ENCODE measurements around the gene APOC3. TPM values are rescaled to one million over a fixed set of nuclear protein-coding genes. Genes with fewer than 3 reads are reported as not detected.
"Not testable (repeated sequence)": the region's sequence is repeated elsewhere in the genome, so short reads cannot be mapped to it uniquely, and the experiment has no call there.

The APOC3 gene
- total RNA-seq, 2 donors from 2014 or later, result not detected

DNA sequence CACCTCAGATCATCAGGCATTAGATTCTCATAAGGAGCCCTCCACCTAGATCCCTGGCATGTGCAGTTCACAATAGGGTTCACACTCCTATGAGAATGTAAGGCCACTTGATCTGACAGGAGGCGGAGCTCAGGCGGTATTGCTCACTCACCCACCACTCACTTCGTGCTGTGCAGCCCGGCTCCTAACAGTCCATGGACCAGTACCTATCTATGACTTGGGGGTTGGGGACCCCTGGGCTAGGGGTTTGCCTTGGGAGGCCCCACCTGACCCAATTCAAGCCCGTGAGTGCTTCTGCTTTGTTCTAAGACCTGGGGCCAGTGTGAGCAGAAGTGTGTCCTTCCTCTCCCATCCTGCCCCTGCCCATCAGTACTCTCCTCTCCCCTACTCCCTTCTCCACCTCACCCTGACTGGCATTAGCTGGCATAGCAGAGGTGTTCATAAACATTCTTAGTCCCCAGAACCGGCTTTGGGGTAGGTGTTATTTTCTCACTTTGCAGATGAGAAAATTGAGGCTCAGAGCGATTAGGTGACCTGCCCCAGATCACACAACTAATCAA lies 2.2 kb downstream of the APOC3 start:
- Histone ChIP-seq H3K27me3 (replicated peaks; ENCODE audit: insufficient read depth) (no peaks in the 10 kb centered on the region), H3K4me1 (replicated peaks) (no peaks in the 10 kb centered on the region), H3K27ac (no peak overlapping the region), H3K4me3 (no peak overlapping the region), H3K36me3 (no peaks in the 10 kb centered on the region), H3K9me3 (no peaks in the 10 kb centered on the region)
- TF ChIP-seq, protein P1, sequence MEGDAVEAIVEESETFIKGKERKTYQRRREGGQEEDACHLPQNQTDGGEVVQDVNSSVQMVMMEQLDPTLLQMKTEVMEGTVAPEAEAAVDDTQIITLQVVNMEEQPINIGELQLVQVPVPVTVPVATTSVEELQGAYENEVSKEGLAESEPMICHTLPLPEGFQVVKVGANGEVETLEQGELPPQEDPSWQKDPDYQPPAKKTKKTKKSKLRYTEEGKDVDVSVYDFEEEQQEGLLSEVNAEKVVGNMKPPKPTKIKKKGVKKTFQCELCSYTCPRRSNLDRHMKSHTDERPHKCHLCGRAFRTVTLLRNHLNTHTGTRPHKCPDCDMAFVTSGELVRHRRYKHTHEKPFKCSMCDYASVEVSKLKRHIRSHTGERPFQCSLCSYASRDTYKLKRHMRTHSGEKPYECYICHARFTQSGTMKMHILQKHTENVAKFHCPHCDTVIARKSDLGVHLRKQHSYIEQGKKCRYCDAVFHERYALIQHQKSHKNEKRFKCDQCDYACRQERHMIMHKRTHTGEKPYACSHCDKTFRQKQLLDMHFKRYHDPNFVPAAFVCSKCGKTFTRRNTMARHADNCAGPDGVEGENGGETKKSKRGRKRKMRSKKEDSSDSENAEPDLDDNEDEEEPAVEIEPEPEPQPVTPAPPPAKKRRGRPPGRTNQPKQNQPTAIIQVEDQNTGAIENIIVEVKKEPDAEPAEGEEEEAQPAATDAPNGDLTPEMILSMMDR (IDR thresholded peaks at IDR 0.05), result no peak
- no peak for TF ChIP-seq POLR2AphosphoS5 (IDR thresholded peaks at IDR 0.05)
- no peak for TF ChIP-seq POLR2A (IDR thresholded peaks at IDR 0.05)
- 87% methylated on average over 7 of the region's 7 CpGs for WGBS
- no peak for DNase-seq (ENCODE audit: low spot score)
- intact Hi-C loops (cut with DNase I), result no loop called here

DNA sequence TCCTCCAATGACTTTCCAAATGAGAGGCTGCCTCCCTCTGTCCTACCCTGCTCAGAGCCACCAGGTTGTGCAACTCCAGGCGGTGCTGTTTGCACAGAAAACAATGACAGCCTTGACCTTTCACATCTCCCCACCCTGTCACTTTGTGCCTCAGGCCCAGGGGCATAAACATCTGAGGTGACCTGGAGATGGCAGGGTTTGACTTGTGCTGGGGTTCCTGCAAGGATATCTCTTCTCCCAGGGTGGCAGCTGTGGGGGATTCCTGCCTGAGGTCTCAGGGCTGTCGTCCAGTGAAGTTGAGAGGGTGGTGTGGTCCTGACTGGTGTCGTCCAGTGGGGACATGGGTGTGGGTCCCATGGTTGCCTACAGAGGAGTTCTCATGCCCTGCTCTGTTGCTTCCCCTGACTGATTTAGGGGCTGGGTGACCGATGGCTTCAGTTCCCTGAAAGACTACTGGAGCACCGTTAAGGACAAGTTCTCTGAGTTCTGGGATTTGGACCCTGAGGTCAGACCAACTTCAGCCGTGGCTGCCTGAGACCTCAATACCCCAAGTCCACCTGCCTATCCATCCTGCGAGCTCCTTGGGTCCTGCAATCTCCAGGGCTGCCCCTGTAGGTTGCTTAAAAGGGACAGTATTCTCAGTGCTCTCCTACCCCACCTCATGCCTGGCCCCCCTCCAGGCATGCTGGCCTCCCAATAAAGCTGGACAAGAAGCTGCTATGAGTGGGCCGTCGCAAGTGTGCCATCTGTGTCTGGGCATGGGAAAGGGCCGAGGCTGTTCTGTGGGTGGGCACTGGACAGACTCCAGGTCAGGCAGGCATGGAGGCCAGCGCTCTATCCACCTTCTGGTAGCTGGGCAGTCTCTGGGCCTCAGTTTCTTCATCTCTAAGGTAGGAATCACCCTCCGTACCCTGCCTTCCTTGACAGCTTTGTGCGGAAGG lies 2.9 kb downstream of the APOC3 start:
- TF ChIP-seq, protein P1 (IDR thresholded peaks at IDR 0.05), result no peak
- TF ChIP-seq POLR2AphosphoS5 (IDR thresholded peaks at IDR 0.05) (no peak), POLR2A (IDR thresholded peaks at IDR 0.05) (no peak)
- no peaks in the 10 kb centered on the region for H3K4me1 ChIP-seq (replicated peaks)
- H3K9me3 ChIP-seq, result no peaks in the 10 kb centered on the region
- WGBS, result 80% methylated on average over 12 of the region's 13 CpGs
- no peak overlapping the region for H3K4me3 ChIP-seq
- no peaks in the 10 kb centered on the region for H3K36me3 ChIP-seq
- intact Hi-C loops (cut with DNase I), result no loop called here
- DNase-seq (ENCODE audit: low spot score), result no peak
- H3K27me3 ChIP-seq (replicated peaks; ENCODE audit: insufficient read depth), result no peaks in the 10 kb centered on the region
- no peak overlapping the region for H3K27ac ChIP-seq

DNA sequence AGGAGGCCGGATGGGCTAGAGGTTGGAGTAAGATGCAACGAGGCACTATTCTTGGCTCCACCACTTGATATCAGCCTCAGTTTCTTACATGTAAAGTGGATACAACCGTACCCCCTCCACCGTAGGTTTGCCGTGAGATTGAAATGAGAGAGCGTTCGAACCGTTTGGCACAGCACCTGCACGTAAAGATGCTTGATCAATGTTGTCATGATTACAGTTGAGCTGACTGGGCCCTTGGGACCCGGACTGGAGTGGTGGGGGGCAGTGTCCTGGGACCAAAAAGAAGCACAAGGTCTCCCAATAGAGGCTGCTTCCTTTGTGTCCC lies 3.7 kb downstream of the APOC3 start:
- Histone ChIP-seq H3K4me1 (replicated peaks) (no peaks in the 10 kb centered on the region), H3K9me3 (no peaks in the 10 kb centered on the region), H3K36me3 (no peaks in the 10 kb centered on the region), H3K27ac (no peak overlapping the region), H3K27me3 (replicated peaks; ENCODE audit: insufficient read depth) (no peaks in the 10 kb centered on the region), H3K4me3 (no peak overlapping the region)
- intact Hi-C loops (cut with DNase I), result no loop called here
- 95% methylated on average over 10 of the region's 10 CpGs for WGBS
- TF ChIP-seq POLR2AphosphoS5 (IDR thresholded peaks at IDR 0.05) (no peak), POLR2A (IDR thresholded peaks at IDR 0.05) (no peak)
- TF ChIP-seq, protein P1 (IDR thresholded peaks at IDR 0.05), result no peak
- no peak for DNase-seq (ENCODE audit: low spot score)

DNA sequence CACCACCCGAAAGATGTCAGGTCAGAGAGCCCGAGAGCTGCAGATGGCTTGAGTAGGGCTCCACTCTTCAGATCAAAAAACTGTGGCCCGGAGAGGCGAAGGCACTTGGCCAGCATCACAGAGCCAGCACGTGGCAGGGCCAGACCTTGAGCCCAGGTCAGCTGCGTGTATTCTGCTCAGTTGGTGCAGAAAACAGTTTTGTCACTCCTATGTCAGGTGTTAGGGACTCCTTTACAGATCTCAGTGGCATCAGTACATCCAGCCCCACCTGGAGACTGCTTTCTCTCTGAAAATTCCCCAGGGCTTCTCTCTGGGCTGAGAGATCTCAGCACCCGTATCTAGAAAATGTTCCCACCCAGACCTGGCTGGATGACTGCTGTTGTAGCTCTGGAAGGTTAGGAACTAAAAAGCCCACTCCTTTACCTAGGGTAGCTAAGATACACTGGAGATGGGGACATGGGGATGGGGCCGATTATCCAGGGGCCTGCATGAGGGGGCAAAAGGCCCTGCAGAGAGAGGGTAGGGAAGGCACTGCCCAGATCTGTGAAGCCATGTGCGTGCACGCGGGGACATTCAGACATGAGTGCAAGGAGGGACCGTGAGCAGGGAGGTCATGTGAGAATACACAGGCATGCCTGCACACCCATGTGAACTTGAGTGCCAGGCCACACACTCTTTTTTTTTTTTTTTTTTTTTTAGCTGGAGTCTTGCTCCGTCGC lies 4.3 kb downstream of the APOC3 start:
- H3K9me3 ChIP-seq, result no peaks in the 10 kb centered on the region
- H3K27me3 ChIP-seq (replicated peaks; ENCODE audit: insufficient read depth), result no peaks in the 10 kb centered on the region
- TF ChIP-seq, protein P1 (IDR thresholded peaks at IDR 0.05), result no peak
- no peak for TF ChIP-seq POLR2AphosphoS5 (IDR thresholded peaks at IDR 0.05)
- no peak for TF ChIP-seq POLR2A (IDR thresholded peaks at IDR 0.05)
- 89% methylated on average over 14 of the region's 14 CpGs for WGBS
- no peak overlapping the region for H3K27ac ChIP-seq
- H3K4me3 ChIP-seq, result no peak overlapping the region
- DNase-seq (ENCODE audit: low spot score), result no peak
- H3K4me1 ChIP-seq (replicated peaks), result no peaks in the 10 kb centered on the region
- intact Hi-C loops (cut with DNase I), result no loop called here
- H3K36me3 ChIP-seq, result no peaks in the 10 kb centered on the region

DNA sequence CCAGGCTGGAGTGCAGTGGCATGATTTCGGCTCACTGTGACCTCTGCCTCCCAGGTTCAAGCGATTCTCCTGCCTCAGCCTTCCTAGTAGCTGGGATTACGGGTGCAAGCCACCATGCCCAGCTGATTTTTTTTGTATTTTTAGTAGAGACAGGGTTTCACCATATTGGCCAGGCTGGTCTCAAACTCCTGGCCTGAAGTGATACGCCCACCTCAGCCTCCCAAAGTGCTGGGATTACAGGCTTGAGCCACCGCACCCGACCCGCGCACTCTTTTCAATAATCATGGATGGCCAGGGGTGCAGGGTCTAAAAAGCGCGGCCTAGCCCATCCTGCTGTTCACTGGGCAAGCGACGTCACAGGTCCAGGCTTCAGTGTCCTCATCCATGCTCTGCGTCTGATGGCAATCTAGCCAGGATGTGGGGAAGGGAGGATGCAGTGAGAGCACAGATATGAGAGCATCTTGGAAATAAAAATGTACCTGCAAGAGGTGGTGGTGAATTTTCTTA lies 4.9 kb downstream of the APOC3 start:
- H3K4me3 ChIP-seq; DNase-seq (ENCODE audit: low spot score); intact Hi-C loops (cut with DNase I); H3K4me1 ChIP-seq (replicated peaks); H3K9me3 ChIP-seq; H3K27ac ChIP-seq; H3K27me3 ChIP-seq (replicated peaks; ENCODE audit: insufficient read depth); H3K36me3 ChIP-seq: not testable (repeated sequence)
- 82% methylated on average over 13 of the region's 13 CpGs for WGBS

Data from prostate gland (tissue), 2 donors.